Astrocyte of the spinal cord (primary cell): ENCODE results near the gene NRXN2.

Source experiments
- DNase-seq: peaks from one replicate; pipeline ENCODE4 v3.0.0; 2011; ENCODE audit warnings: low read depth, low spot score
- H3K4me3 ChIP-seq: 2 replicates; pipeline ENCODE4 v1.5.1; 2011; ENCODE audit warnings: low read depth, mild to moderate bottlenecking, low read length, moderate library complexity
- CTCF ChIP-seq: IDR thresholded peaks from 2 replicates; pipeline ENCODE4 v1.5.1; 2012; ENCODE audit warnings: low read depth, mild to moderate bottlenecking, low read length, inconsistent platforms
- in situ Hi-C: cut with HindIII; loops from 2 replicates; pipeline ENCODE4 v1.10.0; 2017; ENCODE audit warnings: low sequenced_read_pairs

Gene NRXN2

DNA sequence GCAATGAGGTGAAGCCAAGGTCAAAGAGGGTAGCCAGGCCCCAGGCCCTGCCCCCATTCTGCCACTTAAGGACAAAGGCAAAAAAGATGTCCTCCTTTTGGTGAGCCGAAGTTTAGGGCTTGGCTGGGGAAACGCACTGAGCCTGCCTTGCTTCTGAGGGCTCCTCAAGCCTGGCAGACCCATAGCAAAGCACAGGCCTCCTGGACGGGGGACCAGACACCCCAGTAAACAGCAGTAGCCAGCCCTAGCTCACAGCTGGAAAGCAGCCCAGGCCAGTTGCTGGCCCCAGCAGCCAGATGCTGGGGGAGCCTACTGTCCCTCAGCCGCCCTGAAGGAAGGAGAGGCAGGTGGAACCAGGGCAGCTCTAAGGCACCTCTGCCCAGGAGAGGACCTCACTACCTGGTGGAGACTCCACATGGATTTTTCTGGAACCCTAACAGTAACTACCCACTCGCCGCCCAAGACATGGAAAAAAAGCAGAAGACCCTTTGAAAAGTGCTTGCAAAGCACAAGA lies 40.6 kb upstream of the NRXN2 start:
- no peak for TF ChIP-seq CTCF
- DNase-seq = no peak
- no peak overlapping the region for H3K4me3 ChIP-seq
- in situ Hi-C loops = no loop called here

- no peak overlapping the region for H3K4me3 ChIP-seq
- peak; percentile 88 for DNase-seq
- in situ Hi-C loops = no loop called here
- TF ChIP-seq CTCF = no peak
These were observed 39.9 kb upstream of the NRXN2 start for GRCh38 chr11:64762674-64763525.

GRCh38 chr11:64762277-64762673 lies 39.3 kb upstream of the NRXN2 start:
- in situ Hi-C loops = no loop called here
- H3K4me3 ChIP-seq = no peak overlapping the region
- no peak for TF ChIP-seq CTCF
- DNase-seq = no peak

GRCh38 chr11:64760759-64761420 lies 37.9 kb upstream of the NRXN2 start:
- TF ChIP-seq CTCF = no peak
- H3K4me3 ChIP-seq = no peak overlapping the region
- in situ Hi-C loops = no loop called here
- no peak for DNase-seq

- in situ Hi-C loops = no loop called here
- no peak within 1 kb of the TSS for H3K4me3 ChIP-seq
- TF ChIP-seq CTCF = no peak
- no peak for DNase-seq
These were observed 37.0 kb upstream of the NRXN2 start, which contains the start of gene PYGM for GRCh38 chr11:64759722-64760719. TSS of gene PYGM (minus strand) at chr11:64759974. CDS start at chr11:64759898, 76 bp downstream.
